ENCODE results near the gene HSD17B8.

The HSD17B8 gene

DNA sequence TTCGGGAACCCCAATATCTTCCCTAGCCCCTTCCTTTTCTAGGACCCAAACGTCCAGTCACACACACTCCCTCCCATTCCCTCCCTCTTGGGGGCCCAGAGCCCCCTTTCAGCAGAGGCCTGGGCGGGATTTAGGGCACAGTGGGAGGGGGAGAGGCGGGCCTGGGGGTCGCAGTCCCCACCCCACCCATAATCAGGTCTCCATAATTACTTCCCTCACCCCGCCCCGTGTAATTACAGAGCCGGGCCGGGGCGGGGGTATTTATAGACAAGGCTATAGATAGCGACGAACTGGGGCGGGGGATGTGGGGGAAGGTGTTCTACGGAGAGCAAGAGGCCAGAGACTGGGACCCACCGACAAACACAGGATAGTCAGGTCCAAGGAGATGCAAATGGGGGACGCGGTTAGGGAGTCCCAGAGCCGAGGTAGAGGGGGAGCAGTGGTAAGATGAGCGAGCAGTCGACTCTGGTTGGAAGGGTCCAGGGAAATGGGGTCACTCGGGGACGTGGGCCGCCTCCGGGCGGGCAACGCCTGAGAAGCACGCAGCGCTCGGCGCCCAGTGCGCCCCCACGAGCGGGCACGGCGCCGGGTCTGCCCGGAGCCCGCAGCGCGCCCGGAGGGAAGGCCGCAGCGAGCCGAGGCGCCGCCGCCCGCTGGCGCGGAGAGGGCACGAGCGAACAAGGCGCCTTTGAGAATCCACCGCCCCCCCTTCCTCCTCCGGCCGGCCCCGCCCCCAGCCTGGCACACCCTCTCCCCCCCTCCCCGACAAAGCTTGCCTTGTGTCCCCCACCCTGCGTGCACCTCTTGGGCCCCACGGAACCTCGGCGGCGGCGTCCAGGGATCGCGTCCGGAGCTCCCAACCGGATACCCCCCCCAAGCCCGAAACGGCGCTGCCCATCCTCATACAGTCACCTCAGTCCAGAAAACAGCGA lies 11.5 kb upstream of the HSD17B8 start:
- peak; percentile 37 for DNase-seq

DNA sequence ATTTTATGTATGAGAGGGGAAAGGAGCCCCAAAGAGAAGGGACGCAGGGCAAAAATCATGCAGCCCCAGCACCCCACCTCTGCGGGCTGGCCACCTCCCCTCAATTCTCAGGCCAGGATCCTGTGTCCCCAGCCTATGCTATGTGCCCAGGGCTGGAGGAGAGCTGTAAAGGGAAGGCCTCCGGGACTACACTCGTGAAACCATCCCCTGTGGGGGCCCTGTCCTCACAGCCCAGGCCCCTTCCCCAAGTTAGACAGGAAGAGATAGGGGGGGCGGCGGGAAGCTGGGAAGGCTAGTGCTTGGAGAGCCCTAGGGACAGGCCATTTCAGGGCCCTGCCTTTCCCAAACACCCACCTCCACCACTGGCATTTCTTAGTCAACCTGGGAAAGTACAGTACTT lies 10.8 kb upstream of the HSD17B8 start:
- no peak for DNase-seq

DNA sequence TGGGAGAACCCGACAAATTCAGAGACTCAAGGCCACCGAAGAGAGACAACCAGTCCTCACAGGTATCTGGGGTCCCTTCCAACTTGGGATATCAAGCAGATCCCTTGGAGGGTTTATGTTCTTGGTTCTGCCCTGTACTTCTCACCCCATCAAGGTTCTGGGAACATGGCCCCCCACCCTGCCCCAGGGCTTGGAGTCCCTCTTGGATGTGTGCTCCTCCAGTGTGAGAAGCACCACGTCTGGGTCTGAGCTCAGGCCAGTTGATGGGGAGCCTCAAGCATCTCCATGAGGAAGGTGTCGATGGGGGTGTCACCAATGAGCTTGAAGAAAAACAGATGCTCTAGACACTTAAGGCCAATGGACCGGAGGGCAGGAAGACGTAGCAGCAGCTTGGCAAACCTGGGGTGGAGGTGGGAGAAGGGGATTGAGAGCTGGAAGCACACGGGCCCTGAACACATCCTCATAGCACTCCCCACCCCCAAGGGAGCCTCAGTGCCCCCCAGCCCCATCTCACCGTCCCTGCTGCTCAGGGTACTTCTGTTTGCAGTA lies 9.9 kb upstream of the HSD17B8 start:
- no peak for DNase-seq

DNA sequence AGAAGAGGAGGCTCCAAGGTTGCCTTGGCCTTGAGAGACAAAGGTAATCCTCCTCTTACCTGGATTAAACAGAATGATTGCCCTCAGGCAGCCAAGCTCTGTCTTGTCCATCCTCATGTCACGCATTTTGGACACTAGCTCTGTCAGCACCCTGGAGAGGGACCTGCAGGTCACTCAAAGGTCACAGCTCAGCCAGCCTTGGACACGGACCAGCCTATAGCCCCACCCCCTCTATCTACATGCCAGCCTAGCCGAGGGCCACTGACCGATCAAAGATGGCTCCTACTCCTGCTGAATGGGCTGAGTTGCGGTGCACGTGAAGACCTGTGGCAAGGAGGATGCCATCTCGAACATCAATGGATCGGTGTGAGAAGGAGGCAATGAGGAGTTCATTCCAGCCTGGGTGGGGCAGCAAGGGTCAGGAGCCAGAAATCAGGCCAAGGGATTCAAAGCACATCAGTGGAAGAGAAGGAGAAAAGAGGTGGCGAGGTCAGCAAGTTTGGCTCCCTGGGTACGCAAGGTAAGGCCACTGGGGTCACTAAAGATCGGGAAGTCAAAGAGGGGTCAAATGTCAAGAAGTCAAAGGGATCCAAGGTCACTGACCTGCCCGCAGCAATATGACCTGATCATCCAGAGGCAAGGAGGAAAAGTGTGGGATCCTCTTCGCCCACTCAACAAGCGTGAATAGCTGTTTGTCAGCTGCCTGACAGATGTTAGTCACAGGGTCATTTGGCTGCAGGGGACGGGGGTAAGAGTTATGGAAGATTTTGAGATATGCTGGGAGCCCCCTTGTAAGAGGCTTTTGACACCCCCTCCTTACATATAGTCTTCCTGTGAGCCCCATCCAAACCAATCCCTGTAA lies 8.9 kb upstream of the HSD17B8 start:
- DNase-seq = no peak

DNA sequence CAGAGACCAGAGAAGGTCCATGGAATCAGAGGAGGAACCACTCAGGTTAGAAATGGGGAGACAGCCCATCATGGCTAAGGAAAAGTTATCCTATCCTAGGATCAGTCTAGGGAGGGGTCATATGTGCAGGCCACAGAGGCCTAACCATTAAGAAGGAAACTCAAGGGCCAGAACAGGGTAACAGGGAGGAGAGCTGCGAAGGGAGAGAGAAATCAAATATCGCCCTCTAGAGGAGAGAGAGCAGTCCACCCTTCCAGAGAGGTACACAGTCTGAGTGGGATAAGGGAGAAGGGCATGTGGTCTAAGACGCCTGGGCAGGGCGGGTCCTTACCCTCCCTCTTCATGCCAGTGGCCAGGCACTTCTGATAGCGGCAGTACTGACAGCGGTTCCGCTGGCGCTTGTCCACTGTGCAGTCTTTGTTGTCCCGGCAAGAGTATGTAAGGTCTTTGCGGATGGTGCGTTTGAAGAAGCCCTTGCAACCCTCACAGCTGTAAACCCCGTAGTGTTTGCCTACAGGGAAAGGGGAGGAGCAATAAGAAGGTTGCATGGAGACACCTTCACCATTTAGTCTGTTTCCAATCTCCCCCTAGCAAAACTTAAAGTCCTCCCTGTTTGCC lies 6.9 kb upstream of the HSD17B8 start:
- no peak for DNase-seq

DNA sequence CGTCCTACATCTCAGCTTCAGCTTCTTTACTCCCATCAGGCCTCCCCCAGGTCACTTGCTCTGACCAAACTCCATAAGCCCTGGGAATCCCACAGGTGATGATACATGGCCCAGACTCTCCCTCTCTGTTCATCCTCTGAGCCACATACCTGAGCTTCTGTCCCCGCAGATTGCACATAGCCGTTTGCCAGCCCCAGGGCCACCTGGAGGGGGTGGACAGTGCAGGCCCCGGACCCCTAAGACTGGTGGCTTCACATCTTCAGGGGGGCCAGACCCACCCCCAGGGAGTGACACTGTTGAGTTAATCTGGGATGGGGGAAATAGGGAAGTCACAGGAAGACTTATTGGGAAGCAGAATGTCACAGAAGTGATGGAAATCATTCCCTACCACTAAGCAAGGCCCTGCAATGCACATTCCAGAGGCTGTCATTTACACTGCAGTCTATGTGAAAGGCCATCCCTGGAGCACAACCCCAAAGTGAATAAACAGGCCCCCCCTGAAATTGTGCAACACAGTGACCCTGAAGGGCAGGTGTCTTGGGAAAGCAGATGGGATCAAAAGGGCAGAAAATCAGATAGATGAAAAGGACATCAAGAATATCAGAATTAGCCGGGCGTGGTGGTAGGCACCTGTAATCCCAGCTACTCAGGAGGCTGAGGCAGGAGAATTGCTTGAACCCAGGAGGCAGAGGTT lies 6.1 kb upstream of the HSD17B8 start:
- no peak for DNase-seq

DNA sequence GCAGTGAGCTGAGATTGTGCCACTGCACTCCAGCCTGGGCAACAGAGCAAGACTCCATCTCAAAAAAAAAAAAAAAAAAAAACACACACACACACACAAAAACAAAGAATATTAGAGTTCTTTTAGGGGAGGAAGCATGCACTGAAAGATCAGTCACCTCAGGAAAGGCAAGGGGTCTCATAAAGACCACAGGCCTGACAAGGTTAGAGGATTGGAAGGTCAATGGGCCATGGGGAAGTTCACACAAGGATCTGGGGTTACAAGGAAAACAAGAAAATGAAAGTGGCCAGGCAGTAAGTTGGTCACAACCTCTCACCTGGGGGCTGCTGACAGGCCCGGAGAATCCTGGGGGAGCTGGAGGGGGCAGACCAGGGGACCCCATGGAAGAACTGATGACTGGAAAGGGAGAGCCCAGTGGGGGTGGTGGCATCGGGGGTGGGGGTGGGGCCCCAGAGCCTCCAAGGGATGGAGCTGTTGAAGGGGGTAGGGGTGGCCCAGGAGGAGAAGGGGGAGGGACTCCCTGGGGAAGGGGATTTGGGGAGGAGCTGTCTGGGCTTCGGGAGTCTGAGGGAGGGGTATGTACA lies 5.5 kb upstream of the HSD17B8 start:
- no peak for DNase-seq

DNA sequence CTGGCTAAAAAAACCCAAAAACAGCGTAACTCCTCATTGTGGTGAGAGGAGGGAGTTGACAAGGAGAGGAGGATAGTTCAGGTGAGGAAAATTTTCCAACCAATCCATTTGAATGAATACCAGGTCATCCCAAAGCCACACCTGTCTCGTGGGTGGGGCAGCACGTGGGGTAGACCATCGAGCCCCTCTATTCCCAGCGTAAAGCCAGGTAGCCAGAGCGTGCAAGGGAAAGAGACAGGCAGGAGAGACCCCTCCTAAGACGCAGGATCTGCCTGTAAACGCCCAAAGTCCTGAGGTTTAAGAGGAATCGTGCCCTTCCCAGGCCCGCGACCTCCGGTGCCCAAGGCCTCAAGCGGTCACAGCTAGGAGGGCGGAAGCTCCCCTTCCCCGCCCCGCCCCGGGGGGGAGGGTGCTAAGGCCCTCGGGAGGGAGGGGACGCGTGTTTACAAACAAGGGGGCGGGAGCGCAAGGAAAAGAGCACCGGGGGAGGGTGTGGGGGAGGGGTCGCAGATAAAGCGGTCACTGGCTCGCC lies 4.7 kb upstream of the HSD17B8 start:
- DNase-seq = peak; percentile 70

DNA sequence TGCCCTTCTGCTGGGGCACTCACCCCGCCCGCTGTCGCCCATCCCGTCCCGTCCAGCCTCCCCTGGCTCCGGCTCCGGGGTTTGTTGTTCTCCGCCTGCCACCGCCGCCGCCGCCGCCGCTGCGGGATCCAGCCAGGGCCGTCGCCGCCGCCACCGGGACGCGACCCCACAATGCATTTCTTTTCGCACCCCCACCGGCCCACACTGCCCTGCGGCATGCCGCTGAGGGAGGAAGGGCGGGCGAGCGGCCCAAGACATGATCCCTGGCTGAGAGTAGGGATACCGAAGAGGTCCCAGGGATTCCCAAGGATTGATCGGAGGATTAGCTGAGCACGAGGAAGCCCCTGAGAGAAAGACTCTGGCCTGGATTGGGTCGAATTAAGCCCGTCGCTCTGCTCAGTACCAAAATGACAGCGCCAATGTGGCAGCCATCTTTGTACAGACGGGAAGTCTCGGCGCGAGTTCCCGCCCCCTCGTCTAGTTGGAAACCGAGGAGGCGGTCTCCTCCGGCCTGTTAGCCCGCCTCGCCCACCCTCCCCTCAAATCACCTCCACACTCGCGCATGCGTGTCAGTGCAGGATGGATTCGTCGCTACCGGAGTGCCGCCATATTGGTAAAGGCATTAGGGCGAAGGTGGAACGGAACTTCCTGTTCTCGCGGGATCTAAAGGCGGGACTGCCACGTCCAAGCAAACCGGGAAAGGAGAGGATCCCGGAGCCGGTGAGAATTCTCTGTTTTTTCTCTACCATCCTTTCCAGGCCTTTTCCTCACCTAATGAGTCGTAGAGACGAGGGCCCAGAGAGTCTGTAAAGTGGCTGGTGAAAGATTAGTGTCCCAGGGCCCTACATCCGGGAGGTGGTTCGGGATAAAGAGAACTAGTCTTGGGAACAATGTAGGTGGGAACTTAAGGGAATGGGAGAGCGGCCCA lies 4.0 kb upstream of the HSD17B8 start, which contains the start of the genes RXRB and SLC39A7:
TSS of gene RXRB (minus strand) at position 447 of the 928 bp plus-strand sequence. CDS start at position 258, 189 bp downstream.
TSS of gene SLC39A7 (plus strand) at position 649 of the 928 bp plus-strand sequence. CDS start 379 bp downstream, outside the sequence.
- peak; percentile 99 for DNase-seq

DNA sequence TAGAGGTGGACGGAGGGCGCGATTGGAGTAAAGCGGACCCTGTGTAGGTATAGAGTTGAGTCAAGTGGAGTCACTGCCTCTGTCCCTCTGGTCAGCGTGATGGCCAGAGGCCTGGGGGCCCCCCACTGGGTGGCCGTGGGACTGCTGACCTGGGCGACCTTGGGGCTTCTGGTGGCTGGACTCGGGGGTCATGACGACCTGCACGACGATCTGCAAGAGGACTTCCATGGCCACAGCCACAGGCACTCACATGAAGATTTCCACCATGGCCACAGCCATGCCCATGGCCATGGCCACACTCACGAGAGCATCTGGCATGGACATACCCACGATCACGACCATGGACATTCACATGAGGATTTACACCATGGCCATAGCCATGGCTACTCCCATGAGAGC lies 3.3 kb upstream of the HSD17B8 start:
- DNase-seq = no peak

DNA sequence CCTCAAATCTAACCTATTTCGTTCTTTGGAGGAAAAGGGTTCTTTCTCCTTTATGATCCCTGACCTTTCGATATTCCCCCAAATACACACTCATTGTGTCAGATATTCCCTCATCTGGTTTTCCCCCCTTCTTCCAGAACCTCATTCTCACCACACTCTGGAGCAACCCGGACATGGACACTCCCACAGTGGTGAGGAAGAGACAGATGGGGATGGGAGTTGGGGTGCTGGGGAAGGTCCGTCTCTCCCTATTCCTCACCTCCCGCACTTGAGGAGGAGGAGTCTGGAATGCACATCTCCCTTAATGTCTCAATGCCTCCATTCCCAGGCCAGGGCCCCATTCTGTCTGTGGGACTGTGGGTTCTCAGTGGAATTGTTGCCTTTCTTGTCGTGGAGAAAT lies 2.5 kb upstream of the HSD17B8 start:
- DNase-seq = no peak

DNA sequence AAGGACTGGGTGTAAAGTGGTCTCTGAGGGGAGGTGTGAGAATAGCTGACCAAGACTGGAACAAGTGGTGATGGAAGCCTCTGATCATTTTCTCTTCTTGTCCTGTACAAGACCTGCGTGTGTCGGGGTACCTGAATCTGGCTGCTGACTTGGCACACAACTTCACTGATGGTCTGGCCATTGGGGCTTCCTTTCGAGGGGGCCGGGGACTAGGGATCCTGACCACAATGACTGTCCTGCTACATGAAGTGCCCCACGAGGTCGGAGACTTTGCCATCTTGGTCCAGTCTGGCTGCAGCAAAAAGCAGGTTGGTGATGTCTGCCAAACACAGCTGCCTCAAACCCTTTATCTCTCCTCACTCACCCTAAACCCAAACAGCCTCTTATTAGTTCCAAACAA lies 1.7 kb upstream of the HSD17B8 start:
- no peak for DNase-seq

DNA sequence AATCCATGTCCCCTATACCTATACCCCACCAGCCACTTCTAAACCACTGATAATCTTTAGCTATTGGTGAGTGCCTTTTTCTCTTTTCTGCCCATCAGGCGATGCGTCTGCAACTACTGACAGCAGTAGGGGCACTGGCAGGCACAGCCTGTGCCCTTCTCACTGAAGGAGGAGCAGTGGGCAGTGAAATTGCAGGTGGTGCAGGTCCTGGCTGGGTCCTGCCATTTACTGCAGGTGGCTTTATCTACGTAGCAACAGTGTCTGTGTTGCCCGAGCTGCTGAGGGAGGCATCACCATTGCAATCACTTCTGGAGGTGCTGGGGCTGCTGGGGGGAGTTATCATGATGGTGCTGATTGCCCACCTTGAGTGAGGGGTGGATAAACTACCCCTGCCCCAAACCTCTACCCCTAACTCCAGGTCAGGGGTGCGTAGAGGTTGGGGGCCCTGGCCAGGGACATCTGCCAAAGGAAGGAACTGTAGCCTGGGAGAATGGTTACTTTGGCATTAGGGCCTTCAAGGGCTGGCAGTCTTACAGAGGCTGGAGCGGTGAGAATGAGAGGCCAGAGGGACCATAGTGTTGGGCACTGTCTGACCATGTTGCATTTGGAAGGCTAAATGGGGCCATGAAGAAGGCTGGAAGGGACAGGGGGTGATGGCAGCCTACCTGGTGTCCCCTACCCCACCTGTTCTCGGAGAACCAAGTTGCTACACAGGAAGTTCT lies 851 bp upstream of the HSD17B8 start:
- DNase-seq = no peak

DNA sequence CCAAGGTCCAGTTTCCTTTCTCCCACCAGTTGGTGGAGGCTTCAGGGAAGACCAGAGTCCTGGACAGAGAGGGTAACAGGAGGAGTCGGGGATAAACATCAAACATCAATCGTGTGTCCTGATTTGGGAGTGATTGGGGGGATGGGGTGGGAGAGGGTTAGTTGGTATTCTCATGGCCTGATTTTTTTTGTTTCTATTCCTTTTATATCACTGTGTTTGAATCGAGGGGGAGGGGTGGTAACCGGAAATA lies 365 bp upstream of the HSD17B8 start:
- DNase-seq = no peak

DNA sequence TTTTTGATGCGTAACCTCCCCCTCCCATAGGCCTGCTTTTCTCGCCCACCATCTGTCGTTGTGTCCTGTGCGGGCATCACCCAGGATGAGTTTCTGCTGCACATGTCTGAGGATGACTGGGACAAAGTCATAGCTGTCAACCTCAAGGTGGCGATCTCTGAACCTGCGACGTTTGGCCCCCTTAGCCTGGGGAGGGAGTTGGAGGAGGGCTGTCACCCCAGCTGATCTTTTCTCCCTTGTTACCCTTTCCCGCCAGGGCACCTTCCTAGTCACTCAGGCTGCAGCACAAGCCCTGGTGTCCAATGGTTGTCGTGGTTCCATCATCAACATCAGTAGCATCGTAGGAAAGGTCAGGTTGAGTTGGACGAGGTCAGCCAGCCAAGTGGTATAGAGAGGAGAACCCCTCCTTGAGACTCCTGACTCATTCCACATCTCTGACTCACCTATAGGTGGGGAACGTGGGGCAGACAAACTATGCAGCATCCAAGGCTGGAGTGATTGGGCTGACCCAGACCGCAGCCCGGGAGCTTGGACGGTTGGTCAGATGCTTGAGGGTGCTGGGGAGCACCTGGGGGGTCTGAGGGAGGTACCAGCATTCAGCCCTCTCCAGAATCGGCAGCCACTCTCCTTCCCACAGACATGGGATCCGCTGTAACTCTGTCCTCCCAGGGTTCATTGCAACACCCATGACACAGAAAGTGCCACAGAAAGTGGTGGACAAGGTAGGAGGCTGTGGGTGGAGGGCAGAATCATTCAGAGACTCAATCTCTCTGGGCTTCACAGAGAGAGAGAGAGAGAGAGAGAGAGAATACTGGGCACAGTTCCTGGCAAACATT lies 954 bp downstream of the HSD17B8 start:
- no peak for DNase-seq

DNA sequence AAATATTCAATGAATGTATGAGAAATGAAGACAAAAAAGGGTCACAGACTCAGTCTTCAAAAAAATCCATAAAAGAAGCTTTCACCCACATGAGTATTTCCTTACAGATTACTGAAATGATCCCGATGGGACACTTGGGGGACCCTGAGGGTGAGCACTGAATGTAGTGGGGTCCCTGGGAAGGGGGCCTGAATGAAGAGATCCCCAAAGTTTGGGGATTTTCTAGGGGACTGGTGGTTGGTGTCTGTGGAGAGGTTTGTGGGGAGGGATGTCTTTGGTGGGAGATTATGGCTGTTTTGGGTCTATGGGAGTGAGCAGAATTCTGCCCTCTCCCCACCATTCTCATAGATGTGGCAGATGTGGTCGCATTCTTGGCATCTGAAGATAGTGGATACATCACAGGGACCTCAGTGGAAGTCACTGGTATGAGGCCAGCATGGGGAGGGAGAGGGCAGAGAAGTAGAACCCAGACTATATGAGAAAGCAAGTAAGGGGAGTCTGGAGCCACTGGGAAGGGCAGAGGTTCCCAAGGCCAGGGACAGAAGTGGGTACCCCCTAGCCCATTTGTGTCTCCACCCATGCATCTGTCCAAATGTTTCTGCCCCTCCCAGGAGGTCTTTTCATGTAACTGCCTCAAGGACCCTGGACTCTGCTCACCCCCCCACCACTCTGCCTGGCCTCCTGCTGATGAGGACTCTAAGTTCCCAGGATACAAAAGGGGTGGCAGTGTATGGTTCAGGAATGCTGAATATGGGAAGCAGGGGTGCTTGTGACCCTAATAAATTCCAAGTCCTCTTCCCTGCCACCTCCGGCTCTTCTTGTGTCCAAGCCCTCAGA lies 1.8 kb downstream of the HSD17B8 start:
- no peak for DNase-seq

DNA sequence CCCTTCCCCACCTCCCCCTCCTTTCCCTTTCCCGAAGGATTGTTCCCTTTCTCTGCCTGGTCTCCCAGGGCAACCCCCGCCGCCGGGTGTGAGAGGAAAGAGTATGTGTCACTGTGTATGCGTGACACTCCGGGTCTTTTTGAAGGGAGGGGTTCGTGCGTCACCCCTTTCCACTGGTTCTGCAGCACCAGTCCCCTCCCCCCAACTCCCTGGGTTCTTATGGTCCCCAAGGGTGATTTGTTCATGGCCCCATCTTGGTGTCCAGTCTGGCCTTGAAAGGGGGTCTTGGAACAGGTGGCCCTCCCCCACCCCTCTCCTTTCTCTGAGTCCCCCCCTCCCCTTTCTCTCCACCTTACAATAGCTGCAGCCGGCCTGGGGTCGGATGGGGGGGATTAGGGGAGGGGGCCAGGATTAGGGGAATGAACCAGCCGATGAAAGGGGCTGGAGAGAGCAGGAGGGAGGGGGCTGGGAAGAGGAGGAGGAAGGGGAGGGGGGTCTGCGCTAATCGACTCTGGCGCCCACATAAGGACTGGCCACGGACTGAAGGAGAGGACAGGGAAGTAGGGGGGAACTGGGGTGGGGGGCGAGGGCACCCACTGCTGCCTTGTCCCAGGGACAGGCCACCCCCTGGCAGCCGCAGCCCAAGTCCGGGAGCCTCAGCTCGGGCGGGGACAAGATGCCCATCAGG lies 2.6 kb downstream of the HSD17B8 start:
- DNase-seq = no peak

Measured in NCI-H1105 (cell line).